H1 (cell line): Measurements from ENCODE around the gene SEMA3B. TPM values are rescaled to one million over a fixed set of nuclear protein-coding genes. Genes with fewer than 3 reads are reported as not detected.

Experiments
- ASH2L ChIP-seq: fragments of 200-600, 300-600 bp; sonication (generic); IDR thresholded peaks from one replicate; pipeline ENCODE4 v1.7.1; 2017; ENCODE audit warnings: low read length
- BCL11A ChIP-seq, 2 experiments: IDR thresholded peaks; one replicate each; pipeline ENCODE4 v1.6.1; 2011; ENCODE audit warnings: low read depth in 2 of 2, low read length in 2 of 2, mild to moderate bottlenecking in 2 of 2
- CBX8 ChIP-seq: fragments of 300-800, 300-1000 bp; sonication (generic); IDR thresholded peaks from 2 replicates; pipeline ENCODE4 v1.7.1; 2016; ENCODE audit warnings: low read depth, low read length, borderline replicate concordance
- CEBPB ChIP-seq: IDR thresholded peaks from 2 replicates; pipeline ENCODE4 v1.6.1; 2012; ENCODE audit warnings: low read depth, low read length
- CREB1 ChIP-seq: IDR thresholded peaks from 2 replicates; pipeline ENCODE4 v1.6.1; 2012; ENCODE audit warnings: inconsistent platforms
- EGR1 ChIP-seq: IDR thresholded peaks from 2 replicates; pipeline ENCODE4 v1.6.1; 2011; ENCODE audit warnings: low read depth, low read length, borderline replicate concordance
- HDAC2 ChIP-seq, 2 experiments: fragments of 300-600 bp in 1 of 2; sonication (generic) in 1 of 2; IDR thresholded peaks; 2 replicates each; pipeline ENCODE4 v1.6.1; 2011 to 2012; ENCODE audit warnings: low read depth in 2 of 2, low read length in 2 of 2, mild to moderate bottlenecking in 2 of 2, moderate library complexity in 2 of 2, borderline replicate concordance in 1 of 2, inconsistent platforms in 1 of 2
- JUN ChIP-seq: IDR thresholded peaks from 2 replicates; pipeline ENCODE4 v1.6.1; 2011; ENCODE audit warnings: low read depth, mild to moderate bottlenecking, improper control_type of control experiment, low read length
- POLR2AphosphoS5 ChIP-seq: IDR thresholded peaks from 2 replicates; pipeline ENCODE4 v1.6.1; 2011; ENCODE audit warnings: low read depth, low read length
- SIX5 ChIP-seq: IDR thresholded peaks from 2 replicates; pipeline ENCODE4 v1.6.1; 2011; ENCODE audit warnings: mild to moderate bottlenecking, low read depth, low read length
- SP4 ChIP-seq: IDR thresholded peaks from 2 replicates; pipeline ENCODE4 v1.6.1; 2012; ENCODE audit warnings: low read length, inconsistent platforms
- YY1 ChIP-seq: IDR thresholded peaks from 2 replicates; pipeline ENCODE4 v1.6.1; 2011; ENCODE audit warnings: low read depth, mild to moderate bottlenecking, low read length
- polyA plus RNA-seq, 7 experiments: library from polyadenylated mRNA; depleted of rRNA in 3 of 7; stranded (reverse) in 5 of 7; unstranded in 2 of 7; fragments of >200 nt in 5 of 7; fragments of 200-250 nt in 2 of 7; gene quantifications; 1 replicate in 5 of 7; 2 replicates in 1 of 7; 4 replicates in 1 of 7; pipeline versions ENCODE4 v1.2.1 to v1.2.3, GENCODE V29; 2011 to 2013; ENCODE audit warnings: missing spikeins in 2 of 7, mixed read lengths in 2 of 7
- total RNA-seq: library from RNA; stranded (reverse); fragmentation: NEBNext Ultra II Directional; extraction: Animal tissue kit (Norgen Biotek cat#: 25700); gene quantifications from 2 replicates; pipeline ENCODE4 v1.2.1, GENCODE V29; 2021
- TF ChIP-seq, protein P1 (sequence below): IDR thresholded peaks from 2 replicates; pipeline ENCODE4 v1.6.1; 2012; ENCODE audit warnings: low read length, inconsistent platforms
- TF ChIP-seq, protein P2 (sequence below): IDR thresholded peaks from 2 replicates; pipeline ENCODE4 v1.6.1; 2011; ENCODE audit warnings: low read length, improper control_type of control experiment

Gene SEMA3B
- total and polyA plus RNA-seq, 2 of the 8 experiments (the other 6 are each of a cell fraction or from before 2014, with no cell fraction given): 3.0 to 4.7 TPM

DNA sequence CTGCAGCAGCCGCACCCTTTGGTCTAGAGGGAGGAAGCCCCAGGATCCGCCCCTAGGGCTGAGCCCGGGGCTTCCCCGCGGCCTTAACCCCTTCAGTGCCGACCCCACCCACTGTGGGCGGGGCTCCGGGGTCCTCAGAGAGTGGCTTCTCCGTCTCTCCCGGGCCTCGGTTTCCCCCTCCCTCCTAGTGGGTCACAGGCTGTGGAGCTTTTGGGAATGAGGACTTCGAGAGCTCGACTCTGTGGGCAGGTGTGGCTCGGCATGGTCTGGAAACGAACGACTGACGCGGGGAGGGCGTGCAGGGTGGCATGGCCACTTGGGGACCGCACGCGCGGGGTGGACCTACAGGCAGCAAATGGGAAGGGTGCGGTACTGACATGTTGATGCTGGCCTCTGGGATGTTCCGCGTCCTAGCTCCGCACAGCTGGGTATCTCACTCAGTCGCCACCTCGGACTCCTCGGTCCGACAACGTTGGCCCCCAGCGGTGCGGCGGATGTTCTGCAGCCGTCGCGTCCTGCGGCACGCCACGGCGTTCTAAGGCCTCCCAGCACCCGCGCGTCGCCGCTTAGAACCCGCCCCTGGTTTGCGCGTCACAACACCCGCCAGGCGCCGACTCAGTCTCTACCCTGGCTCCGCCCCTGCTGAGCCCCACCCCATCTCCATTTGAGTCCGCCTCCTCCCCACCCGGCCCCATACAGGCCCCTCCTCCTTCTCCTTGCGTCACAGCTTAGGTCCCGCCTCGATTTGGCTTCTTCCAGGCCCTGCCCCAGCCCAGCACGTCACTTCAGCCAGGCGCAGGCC lies 30.1 kb downstream of the SEMA3B start, which contains the start of the genes HYAL3 and NAA80 (continued):
- TF ChIP-seq HDAC2 (IDR thresholded peaks at IDR 0.05; ENCODE audit: borderline replicate concordance in 1 of 2, low read depth in 2 of 2, low read length in 2 of 2) (peak; percentile 91 to 95; a peak in 2 of 4 replicates), EGR1 (no peak), SP4 (peak; percentile 88), JUN (no peak), YY1 (no peak), CEBPB (peak; percentile 13; the same call in 1 of the 2 replicates), CREB1 (peak; percentile 93), CBX8 (no peak), POLR2AphosphoS5 (peak; percentile 53; the same call in 1 of the 2 replicates), SIX5 (no peak), BCL11A (IDR thresholded peaks at IDR 0.05; ENCODE audit: low read depth in 2 of 2, low read length in 2 of 2) (no peak), ASH2L (peak; percentile 98)
- TF ChIP-seq, protein P1, sequence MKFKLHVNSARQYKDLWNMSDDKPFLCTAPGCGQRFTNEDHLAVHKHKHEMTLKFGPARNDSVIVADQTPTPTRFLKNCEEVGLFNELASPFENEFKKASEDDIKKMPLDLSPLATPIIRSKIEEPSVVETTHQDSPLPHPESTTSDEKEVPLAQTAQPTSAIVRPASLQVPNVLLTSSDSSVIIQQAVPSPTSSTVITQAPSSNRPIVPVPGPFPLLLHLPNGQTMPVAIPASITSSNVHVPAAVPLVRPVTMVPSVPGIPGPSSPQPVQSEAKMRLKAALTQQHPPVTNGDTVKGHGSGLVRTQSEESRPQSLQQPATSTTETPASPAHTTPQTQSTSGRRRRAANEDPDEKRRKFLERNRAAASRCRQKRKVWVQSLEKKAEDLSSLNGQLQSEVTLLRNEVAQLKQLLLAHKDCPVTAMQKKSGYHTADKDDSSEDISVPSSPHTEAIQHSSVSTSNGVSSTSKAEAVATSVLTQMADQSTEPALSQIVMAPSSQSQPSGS: 0 out of 2 replicates have a peak, but pooled peaks have one; percentile 24
- TF ChIP-seq, protein P2, sequence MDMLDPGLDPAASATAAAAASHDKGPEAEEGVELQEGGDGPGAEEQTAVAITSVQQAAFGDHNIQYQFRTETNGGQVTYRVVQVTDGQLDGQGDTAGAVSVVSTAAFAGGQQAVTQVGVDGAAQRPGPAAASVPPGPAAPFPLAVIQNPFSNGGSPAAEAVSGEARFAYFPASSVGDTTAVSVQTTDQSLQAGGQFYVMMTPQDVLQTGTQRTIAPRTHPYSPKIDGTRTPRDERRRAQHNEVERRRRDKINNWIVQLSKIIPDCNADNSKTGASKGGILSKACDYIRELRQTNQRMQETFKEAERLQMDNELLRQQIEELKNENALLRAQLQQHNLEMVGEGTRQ: no peak
